NK-92 (cell line): ENCODE results near the gene ZFYVE19.

ENCODE experiments used
- DNase-seq: peaks from one replicate; lab custom pipeline; 2025; ENCODE audit not compliant: unreplicated experiment; lab: John Stamatoyannopoulos, UW

ZFYVE19 gene, protein sequence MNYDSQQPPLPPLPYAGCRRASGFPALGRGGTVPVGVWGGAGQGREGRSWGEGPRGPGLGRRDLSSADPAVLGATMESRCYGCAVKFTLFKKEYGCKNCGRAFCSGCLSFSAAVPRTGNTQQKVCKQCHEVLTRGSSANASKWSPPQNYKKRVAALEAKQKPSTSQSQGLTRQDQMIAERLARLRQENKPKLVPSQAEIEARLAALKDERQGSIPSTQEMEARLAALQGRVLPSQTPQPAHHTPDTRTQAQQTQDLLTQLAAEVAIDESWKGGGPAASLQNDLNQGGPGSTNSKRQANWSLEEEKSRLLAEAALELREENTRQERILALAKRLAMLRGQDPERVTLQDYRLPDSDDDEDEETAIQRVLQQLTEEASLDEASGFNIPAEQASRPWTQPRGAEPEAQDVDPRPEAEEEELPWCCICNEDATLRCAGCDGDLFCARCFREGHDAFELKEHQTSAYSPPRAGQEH

DNA sequence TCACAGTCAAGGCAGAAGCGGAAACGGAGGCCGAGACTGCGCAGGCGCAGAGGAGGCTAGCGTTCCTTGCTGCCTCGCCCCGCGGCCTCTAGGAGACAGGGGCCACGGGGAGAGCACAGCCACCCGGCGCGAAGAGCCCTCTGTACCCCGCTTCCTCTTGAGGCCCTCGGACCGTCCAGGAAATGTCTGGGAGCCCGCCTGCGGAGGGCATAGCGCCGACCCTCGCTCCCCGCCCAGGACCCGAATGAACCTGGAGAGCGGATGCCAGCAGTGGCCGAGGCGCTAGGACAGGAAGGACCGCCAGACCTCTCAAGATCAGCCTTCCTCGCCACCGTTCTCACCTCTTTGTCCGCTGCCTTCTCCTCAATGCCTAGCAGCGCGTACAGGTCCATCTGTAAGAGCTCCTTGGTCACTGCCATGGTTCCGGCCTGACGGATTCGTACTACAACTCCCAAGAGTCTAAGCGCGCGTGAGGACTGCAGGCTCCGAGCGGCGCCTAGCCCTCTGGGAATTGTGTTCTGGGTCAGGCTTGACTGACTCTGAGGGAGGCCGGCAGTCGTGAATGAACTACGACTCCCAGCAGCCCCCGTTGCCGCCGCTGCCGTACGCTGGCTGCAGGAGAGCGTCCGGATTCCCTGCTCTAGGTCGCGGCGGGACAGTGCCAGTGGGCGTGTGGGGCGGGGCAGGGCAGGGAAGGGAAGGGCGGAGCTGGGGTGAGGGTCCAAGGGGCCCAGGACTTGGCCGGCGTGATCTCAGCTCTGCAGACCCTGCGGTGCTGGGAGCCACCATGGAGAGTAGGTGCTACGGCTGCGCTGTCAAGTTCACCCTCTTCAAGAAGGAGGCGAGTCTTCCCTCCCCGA lies at the start of gene ZFYVE19, which contains the start of gene DNAJC17:
Gene ZFYVE19 (plus strand): TSS at position 62 of the 860 bp plus-strand sequence. CDS start 501 bp downstream, at position 563.
Gene DNAJC17 (minus strand): TSS at position 446 of the 860 bp plus-strand sequence. CDS start 27 bp downstream, at position 419.
- DNase-seq = peak; percentile 77

DNA sequence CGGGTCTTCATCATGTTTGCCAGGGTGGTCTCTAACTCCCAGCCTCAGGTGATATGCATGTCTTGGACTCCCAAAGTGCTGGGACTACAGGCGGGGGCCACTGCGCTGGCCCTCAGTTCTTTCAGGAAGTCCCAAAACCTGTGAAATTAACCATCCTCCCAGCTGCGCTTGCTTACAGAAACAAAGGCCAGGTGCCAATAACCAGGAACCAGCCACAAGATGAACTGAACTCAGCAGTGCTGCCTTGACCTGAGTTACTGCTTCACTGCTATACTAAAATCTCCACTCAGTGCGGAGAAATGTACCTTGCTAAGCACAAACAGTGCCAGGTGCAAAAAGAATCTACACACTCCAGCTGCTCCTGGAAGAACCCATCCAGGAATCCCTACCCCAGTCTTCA lies 46.9 kb upstream of the ZFYVE19 start:
- DNase-seq = no peak

DNA sequence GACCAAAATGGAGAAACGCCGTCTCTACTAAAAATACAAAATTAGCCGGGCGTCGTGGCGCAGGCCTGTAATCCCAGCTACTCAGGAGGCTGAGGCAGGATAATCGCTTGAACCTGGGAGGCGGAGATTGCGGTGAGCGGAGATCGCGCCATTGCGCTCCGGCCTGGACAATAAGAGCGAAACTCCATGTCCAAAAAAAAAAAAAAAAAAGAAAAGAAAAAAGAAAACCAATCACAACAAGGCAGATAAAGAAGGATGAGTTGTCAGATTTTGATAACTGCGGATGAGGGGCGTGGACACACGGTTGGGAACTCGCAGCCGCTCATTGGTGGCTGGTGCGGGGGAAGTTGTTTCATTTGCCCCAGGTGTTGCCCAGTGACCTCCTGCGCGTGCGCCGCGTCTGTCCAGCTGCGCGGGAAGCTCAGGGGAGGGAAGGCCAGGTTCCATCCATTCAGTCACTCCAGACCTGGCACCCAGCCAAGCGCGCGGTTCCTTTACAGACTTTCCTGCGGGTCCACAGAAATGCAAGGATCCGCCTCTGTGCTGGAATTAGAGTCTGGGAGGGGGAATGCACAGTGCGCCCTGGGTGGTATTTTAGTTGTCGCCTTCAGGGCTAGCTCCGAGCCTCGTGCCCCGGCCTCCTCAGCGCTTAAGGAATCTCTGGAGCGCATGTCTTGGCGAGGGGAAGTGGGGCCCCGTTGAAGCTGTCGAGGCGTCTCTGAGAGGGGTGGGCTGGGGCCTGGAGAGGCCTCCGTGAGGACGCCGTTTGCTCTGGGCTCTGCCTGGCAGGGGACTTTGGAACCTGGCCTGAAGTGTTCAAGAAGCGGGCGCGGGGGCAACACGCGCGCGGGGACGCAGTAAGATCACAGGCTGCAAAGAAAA lies 43.7 kb upstream of the ZFYVE19 start:
- DNase-seq = no peak

DNA sequence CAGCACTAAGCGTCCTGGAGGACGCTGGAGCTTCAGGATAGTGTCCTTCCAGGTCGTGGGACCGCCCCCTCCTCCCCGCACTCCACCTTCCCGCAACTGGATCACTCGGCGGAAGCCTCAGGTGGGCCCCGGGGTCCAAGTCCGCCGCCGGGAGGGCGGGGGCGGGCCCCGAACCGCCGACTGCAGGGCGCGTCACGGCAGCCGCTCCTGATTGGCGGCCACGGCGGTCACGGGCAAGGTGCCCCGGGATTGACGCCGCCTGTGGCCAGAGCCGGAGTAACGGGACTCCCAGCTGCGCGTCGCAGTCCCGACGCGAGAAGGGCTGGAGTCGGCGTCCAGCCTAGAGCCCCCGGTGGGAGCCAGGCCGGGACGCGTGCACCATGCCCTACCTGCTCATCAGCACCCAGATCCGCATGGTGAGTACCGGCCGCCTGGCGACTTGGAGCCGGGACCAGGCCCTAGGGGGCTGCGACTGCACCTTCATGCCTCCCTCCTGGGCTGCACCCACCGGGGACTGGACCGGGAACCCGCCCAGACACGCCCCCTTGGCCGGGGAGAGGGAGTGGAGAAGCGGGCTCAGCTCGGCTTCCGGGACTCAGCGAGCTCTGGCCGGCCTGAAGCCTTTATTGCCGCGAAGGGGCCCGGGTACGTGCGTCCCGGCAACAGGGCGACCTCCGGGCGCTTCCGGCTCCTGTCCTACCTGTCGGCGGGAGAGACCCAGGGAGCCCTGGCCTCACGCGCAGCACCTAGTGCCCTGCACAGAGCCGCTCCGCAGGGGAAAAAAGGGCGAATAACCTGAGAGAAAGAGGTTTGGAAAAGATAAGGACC lies 42.9 kb upstream of the ZFYVE19 start, which contains the start of gene GCHFR:
Gene GCHFR (plus strand): TSS at position 268 of the 828 bp plus-strand sequence. CDS start 113 bp downstream, at position 381.
- no peak for DNase-seq

DNA sequence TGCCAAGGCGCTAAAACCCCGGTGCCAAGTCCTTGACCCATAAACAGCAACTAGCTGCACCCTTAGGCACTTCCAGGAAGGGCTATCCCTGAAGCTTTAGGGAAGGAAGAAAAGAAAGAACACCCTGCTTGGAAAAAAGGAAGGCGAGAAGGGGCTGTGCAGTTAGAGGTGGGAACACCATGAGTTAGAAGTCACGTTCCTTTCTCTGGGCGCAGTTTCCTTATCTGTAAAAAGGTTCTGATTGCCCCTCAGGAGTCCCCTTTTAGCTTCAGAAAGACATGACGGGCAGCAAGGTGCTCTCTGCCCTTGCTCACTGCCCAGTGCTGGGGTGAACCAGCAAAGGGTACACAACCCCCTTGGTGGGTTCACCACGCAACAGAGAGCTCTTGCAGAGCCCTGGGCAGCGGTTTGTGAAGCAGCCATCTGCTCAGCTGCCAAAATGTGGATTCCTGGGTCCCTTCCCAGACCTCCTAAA lies 42.2 kb upstream of the ZFYVE19 start:
- no peak for DNase-seq

DNA sequence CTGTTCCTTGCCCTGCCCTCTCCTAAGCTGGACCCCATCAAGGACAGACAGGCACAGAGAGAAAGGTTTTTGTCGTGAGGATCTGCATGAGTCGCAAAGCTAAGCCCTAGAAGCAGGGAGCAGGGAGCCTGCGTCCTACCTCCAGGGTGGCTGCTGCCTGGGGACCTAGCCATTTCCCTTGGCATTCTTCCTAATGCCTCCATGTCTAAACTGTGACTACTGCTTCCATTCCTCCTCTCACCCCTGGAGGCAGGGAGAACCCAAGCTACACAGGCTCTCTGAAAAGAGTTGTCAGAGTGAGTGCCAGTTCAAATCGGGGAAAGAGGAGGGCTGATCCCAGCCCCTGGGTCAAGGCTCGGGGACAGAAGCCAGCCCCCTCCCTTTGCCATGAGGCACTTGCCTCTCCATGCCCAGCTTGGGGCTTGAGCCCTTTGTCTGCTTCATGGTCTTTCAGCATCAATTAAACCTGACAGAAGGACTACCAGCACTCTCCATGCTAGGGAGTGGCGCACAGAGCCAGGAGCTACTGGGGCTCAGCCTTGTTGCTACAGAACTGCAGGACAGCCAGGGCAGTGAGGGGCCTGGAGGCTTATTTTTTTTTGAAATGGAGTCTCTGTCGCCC lies 40.6 kb upstream of the ZFYVE19 start:
- DNase-seq = no peak

DNA sequence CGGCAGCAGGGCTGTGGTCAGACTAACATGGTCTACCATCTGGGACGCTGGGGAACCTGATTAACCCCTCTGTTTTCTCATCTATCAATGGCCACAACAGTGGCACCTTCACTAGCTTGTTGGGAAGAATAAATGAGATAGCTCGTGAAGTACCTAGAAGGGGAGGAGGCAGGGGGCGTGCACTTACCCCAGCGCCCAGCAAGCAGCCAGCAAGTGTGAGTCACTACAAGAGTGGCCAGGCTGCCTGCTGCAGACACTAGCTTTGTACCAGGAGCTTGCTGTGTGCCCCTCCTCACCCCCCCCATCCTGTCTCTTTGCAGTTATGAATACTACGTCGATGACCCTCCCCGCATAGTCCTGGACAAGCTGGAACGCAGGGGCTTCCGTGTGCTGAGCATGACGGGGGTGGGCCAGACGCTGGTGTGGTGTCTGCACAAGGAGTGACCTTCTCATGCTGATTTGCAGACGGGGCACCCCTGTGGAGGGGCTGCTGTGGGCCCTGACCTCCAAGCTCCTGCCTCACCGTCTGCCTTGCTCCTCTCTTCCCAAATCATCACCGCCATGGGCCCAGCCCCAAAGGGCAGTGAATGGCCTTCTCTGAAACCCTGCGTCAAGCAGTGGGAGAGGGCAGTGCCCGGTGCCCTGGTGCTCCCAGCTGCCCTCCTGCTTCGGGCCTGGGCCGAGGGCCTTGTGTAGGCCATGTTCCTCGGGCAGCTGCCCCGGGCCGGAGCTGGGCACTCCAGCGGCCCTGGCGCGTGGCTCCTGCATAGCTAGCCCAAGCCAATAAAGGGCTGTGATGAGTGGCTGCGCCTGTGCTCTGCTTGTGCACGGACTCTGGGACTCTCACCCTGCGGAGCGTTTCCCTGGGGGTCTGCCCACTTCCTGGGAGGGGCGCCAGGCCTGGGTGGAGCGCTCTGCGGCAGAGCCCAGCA lies 39.7 kb upstream of the ZFYVE19 start:
- no peak for DNase-seq

DNA sequence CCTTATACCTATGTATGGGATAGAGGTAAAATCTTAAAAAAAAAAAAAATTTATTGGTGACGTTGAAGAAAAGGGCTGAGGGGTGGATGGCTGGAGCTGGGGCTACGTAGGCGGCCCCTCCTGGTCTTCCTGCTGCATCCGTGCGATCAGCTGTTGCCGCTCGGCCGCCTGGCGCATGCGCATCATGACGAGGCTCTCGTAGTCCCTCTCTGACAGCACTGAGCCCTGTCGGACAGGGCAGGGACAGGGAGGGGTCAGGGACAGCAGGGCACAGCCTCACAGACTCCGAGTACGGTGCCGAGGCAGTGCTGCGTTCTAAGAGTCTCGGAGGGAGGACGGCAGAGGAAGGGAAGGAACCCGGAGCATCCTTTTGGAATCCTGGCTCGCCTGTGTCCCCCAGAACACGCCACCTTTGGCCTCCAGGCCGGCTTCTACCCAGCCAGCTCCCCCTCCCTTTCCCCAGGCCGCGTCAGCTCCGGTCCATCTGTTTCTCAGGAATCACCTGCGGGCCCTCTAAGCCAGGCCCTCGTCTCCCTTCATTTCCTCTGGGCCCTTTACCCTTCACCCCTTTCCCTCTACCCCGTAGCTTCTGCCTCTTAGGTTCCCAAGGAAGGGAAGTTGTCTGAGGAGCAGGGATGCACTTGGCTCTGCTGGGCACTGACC lies 38.9 kb upstream of the ZFYVE19 start:
- DNase-seq = no peak

DNA sequence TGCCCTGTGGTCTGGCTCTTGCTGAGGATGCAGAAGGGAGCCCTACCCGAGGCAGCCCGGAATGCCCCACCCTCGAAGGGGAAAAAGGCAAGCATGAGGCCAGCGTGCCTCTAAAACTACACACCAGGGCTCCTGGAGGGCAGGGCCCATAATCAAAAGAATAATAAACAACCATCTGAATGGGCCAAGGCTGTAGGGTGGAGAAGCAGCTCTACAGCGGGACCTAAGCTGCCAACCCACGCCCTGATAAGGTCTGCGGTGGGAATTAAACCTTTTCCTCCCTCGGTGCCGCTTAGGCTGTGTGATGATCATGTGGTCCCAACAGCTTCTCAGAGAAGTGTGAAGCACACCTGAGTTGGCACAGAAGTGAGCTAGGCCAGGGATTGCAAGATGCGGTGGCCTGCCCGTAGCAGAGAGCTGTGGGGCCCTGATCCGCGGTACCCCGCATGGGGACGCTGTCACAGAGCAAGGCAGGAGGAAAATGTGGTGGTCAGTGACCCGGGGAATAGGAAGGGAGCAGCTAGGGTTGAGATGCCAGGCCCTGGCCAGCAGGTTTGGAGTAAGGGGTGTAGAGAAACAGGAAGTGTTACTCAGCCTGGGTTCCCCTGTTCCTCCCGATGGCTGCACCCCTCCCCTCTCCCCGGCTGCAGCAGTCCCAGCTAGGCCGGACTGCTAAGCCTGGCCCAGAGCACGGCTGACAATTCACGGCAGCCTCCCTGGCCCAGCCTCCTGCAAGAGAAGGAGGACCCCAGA lies 38.2 kb upstream of the ZFYVE19 start:
- no peak for DNase-seq

DNA sequence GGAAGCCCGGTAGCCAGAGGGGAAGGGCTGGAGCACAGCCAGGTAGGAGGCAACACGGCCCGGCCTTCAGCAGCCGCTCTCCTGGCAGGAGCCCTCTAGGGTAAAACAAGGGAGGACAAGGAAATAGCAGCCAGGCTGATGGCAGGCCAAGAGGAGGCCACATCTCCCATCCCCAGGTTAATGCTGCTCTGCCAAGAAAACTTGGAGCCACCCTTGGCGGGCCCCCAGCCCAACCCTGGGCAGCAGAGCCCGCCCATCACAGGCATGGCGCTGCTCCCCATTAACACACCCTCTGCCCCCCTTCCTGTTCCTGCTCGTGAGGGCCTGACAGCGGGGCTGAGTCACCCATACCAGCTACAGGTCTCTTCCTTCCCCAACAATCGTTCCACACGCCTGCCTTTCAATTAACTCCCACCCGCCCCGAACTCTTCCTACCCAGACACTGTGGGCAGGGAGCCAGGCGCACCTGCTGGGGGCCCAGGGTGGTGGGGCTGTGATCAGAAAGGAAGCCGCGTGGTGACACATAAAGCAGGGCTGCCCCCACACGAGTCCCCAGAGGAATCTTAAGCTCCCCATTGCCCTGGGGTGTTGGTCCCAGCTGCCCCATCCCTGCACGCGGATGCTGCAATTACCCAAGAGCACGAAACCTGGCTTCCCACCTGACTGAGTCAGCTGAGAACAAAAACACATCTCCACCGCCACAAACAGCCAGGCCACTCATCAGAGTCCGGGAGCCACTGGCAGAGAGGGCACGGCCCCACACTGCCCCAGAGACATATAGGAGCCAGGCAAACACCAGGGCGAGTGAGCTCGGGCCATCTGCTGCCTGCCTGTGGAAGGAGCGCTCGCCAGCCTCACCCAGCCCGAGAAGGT lies 37.4 kb upstream of the ZFYVE19 start, which contains the start of gene C15orf62:
Gene C15orf62 (plus strand): TSS at position 707 of the 873 bp plus-strand sequence. CDS start 516 bp downstream, outside the sequence.
- no peak for DNase-seq

DNA sequence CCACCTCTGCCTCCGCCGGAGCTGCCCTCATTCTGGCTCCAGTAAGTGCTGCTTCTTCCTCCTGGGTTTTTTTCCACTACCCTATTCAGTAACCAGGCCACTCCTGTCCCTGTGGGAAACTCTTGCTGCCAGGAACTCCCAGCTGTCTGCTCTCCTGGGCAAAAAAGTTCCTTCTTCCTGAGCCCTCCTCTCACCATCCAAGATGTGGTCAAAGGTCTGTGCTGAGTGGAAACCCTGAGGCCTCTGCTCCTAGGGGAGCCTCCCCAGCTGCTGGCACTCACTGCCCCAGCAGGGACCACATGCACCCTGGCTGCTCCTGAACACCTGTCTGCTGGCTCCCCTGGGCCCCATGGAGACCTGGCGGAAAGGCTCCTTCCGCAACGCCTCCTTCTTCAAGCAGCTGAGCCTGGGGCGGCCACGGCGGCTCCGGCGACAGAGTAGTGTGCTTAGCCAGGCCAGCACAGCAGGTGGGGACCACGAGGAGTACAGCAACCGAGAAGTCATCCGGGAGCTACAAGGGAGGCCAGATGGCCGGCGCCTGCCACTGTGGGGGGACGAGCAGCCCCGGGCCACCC lies 36.7 kb upstream of the ZFYVE19 start:
- DNase-seq = no peak

DNA sequence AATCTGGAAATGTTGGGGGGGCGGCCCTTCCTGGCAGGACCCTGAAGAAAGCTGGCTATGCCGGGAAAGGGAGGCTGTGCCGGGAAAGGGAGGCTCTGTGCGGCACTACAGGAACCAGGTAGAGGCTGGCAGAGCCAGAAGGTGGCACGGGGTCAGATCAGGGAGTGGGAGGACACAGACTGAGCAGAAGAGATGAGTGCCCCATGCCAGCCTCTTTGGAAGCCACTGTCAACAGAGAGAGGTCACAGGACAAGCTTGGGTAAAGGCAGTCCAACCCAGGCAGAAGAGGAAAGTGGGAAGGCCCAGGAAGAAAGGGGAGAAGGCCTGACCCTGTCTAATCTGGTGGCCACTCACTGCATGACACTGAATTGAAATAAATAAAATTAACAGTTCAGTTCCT lies 35.6 kb upstream of the ZFYVE19 start:
- DNase-seq = no peak

DNA sequence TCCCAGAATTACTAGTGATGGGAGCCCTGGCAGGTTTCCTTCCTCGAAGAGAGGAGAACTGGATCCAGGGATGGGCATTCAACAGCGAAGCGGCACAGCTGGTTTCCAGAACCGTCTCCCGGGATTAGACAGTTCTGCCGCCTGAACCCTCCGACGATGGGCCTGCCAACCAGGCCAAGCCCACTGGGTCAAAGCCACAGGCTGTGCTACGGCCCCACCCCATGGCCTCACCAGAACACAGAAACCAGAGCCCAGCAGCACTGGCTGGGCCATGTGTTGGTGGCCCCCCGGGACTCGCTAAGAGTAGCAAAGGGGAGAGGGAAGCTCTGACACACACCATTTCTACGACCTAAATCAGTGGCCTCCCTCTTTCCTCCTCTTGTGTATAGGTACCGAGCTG lies 34.9 kb upstream of the ZFYVE19 start:
- DNase-seq = no peak

DNA sequence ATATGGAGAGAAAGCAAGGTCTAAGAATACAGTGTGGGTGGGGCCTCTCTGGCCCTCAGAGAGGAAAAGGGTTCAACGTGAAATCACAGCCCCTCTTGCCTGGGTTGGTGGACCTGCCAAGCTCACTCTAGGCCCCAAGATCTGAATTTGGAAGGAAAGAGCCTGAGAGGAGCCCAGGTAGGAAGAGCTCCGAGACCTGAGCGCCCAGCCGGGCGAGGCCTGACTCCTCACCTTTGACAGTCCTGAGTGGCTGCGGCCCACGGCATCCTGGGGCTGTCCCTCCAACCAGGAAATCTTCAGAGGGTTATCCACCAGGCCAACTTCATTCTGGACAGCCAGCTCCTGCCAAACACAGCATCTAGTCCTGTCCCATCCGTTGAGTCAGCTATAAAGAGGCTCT lies 33.4 kb upstream of the ZFYVE19 start:
- no peak for DNase-seq

DNA sequence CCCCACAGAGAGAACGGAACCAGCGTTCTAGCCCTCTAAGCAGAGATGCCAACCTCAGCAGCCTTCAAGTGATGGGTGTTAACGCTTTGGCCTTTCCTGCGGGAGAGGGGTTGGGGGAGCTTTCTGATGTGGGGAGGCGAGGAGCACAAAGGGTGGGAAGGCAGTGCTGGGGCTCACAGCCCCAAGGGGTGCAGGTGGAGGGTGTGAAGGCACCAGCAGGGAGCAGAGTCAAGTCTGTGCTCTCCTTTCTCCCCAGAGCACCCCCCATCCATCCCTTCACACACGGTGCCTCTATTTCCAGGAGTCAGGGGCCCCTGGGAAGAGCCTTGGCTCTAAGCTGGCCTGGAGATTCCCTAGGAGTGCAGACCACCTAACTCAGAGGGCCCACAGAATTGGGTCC lies 33.0 kb upstream of the ZFYVE19 start:
- no peak for DNase-seq
